Measurements from ENCODE around the gene SFTPA2. TPM values are rescaled to one million over a fixed set of nuclear protein-coding genes. Genes with fewer than 3 reads are reported as not detected.

SFTPA2 gene
- total RNA-seq = 0.28 TPM in 1 of 2 replicates, not detected in the other
- polyA plus RNA-seq = not detected in 2 replicates

GRCh38 chr10:79560160-79560709 is at the start of gene SFTPA2:
SFTPA2 (minus strand) TSS chr10:79560407; CDS start chr10:79559483, 924 bp downstream.
- Histone ChIP-seq H3K27ac (no peak within 1 kb of the TSS), H3K4me1 (ENCODE audit: insufficient read depth) (no peaks in the 10 kb centered on the region), H2AFZ (no peak within 1 kb of the TSS), H3K27me3 (no peaks in the 10 kb centered on the region), H3K9me3 (ENCODE audit: low read depth) (no peaks in the 10 kb centered on the region), H3K4me2 (no peak within 1 kb of the TSS), H3K9me2 (replicated peaks; ENCODE audit: insufficient read depth) (no peaks in the 10 kb centered on the region), H3K79me2 (no peaks in the 10 kb centered on the region), H3K36me3 (replicated peaks; ENCODE audit: insufficient read depth, low read depth) (no peaks in the 10 kb centered on the region), H3K4me3 (no peak within 1 kb of the TSS), H4K20me1 (ENCODE audit: insufficient read depth, poor library complexity, severe bottlenecking) (no peaks in the 10 kb centered on the region)
- WGBS (ENCODE audit: low lambda C conversion rate, missing lambda C conversion rate) = 82% methylated on average over 1 of the region's 1 CpG
- TF ChIP-seq, protein P1, sequence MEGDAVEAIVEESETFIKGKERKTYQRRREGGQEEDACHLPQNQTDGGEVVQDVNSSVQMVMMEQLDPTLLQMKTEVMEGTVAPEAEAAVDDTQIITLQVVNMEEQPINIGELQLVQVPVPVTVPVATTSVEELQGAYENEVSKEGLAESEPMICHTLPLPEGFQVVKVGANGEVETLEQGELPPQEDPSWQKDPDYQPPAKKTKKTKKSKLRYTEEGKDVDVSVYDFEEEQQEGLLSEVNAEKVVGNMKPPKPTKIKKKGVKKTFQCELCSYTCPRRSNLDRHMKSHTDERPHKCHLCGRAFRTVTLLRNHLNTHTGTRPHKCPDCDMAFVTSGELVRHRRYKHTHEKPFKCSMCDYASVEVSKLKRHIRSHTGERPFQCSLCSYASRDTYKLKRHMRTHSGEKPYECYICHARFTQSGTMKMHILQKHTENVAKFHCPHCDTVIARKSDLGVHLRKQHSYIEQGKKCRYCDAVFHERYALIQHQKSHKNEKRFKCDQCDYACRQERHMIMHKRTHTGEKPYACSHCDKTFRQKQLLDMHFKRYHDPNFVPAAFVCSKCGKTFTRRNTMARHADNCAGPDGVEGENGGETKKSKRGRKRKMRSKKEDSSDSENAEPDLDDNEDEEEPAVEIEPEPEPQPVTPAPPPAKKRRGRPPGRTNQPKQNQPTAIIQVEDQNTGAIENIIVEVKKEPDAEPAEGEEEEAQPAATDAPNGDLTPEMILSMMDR (IDR thresholded peaks at IDR 0.05; ENCODE audit: poor library complexity) = no peak
- no peak for TF ChIP-seq EZH2phosphoT487 (IDR thresholded peaks at IDR 0.05; ENCODE audit: low read depth, severe bottlenecking, unreplicated experiment)
- no peak for TF ChIP-seq EZH2 (IDR thresholded peaks at IDR 0.05; ENCODE audit: borderline replicate concordance)
- DNase-seq (ENCODE audit: low spot score) = no peak

DNA sequence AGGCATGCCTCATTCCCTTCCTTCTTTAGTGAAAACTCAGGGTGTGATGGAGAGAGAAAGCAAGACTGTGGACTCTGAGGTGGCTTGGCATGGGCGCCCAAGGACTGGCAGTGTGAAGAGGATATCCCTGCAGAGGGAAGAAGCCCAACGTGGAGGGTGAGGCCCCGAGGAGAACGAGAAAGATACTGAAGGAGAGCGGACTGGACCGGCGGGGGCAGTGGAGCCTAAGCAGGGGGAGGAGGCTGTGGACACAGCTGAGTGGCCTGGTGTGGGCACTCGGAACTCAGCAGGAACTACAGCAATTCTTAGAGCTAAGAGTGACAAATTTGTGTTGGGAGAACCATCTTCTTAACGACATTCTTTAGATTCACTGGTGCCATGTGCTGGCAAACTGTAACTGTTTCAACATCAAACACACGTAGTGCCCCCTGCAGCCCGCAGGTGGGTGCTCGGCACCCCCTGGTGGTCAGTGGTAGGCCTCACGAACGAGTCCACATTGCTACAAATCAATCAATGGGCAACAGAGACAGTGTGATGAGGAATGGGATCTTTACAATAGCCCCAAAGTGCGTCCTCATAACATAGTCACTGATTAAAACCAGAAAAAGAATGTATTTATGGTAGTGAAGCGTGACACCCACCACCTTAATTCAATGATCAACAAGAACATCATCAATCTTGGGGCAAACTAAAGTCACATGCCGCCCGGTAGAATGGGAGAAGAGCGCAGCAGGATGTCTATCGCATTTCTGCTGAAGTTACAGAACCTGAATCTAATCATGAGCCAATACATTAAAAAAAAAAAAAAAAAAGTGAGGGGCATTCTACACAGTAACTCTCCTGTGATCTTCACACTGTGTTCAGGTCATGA is 48.5 kb upstream of the SFTPA2 start:
- whole genome bisulfite sequencing (ENCODE audit: low lambda C conversion rate, missing lambda C conversion rate) = 62% methylated on average over 19 of the region's 20 CpGs
- DNase-seq (ENCODE audit: low spot score) = peak; percentile 26
- H2AFZ ChIP-seq = no peak overlapping the region

GRCh38 chr10:79605308-79605707 is 45.1 kb upstream of the SFTPA2 start:
- Histone ChIP-seq H3K27ac (no peak overlapping the region), H3K4me3 (no peak overlapping the region), H3K27me3 (peaks cover 3% of the 10 kb centered on the region), H3K9me2 (replicated peaks; ENCODE audit: insufficient read depth) (no peaks in the 10 kb centered on the region), H3K4me2 (no peak overlapping the region), H3K4me1 (ENCODE audit: insufficient read depth) (no peaks in the 10 kb centered on the region), H3K36me3 (replicated peaks; ENCODE audit: insufficient read depth, low read depth) (no peaks in the 10 kb centered on the region), H2AFZ (no peak overlapping the region), H4K20me1 (ENCODE audit: insufficient read depth, poor library complexity, severe bottlenecking) (no peaks in the 10 kb centered on the region), H3K9me3 (ENCODE audit: low read depth) (no peaks in the 10 kb centered on the region), H3K79me2 (no peaks in the 10 kb centered on the region)
- TF ChIP-seq EZH2 (IDR thresholded peaks at IDR 0.05; ENCODE audit: borderline replicate concordance) = no peak
- DNase-seq (ENCODE audit: low spot score) = no peak

More for the DNA sequence above, 48.5 kb upstream of the SFTPA2 start:
- H3K36me3 ChIP-seq (replicated peaks; ENCODE audit: insufficient read depth, low read depth) = no peaks in the 10 kb centered on the region
- no peaks in the 10 kb centered on the region for H4K20me1 ChIP-seq (ENCODE audit: insufficient read depth, poor library complexity, severe bottlenecking)
- H3K4me2 ChIP-seq = no peak overlapping the region
- H3K9me2 ChIP-seq (replicated peaks; ENCODE audit: insufficient read depth) = no peaks in the 10 kb centered on the region
- no peaks in the 10 kb centered on the region for H3K4me1 ChIP-seq (ENCODE audit: insufficient read depth)
- H3K79me2 ChIP-seq = no peaks in the 10 kb centered on the region
- H3K4me3 ChIP-seq = no peak overlapping the region
- TF ChIP-seq EZH2phosphoT487 (IDR thresholded peaks at IDR 0.05; ENCODE audit: low read depth, severe bottlenecking, unreplicated experiment) = no peak
- TF ChIP-seq, protein P1 (IDR thresholded peaks at IDR 0.05; ENCODE audit: poor library complexity) = peak; percentile 33
- H3K9me3 ChIP-seq (ENCODE audit: low read depth) = no peaks in the 10 kb centered on the region
- no peaks in the 10 kb centered on the region for H3K27me3 ChIP-seq
- H3K27ac ChIP-seq = no peak overlapping the region

DNA sequence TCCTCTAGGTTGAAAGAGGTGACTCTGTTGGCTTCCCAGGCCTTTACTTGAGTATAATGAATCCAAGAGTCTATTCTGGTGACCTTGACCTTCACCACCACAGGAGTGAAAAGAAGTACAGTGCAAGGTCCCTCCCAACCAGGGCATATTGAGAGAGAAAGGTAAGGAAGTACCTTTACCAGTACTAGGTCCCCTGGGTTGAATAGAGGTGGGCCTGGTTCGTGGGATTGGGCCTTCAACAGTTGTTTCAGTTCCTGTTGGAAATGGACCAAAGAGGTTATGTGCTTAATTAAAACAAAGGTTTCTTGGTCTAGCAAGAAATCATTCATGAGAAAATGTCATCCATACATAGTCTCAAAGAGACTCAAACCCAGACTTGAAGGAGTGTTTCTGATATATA is 44.1 kb upstream of the SFTPA2 start:
- Histone ChIP-seq H4K20me1 (ENCODE audit: insufficient read depth, poor library complexity, severe bottlenecking) (no peaks in the 10 kb centered on the region), H3K36me3 (replicated peaks; ENCODE audit: insufficient read depth, low read depth) (no peaks in the 10 kb centered on the region), H3K4me1 (ENCODE audit: insufficient read depth) (no peaks in the 10 kb centered on the region), H3K27ac (no peak overlapping the region), H3K4me3 (no peak overlapping the region), H3K79me2 (no peaks in the 10 kb centered on the region), H3K9me2 (replicated peaks; ENCODE audit: insufficient read depth) (no peaks in the 10 kb centered on the region), H3K4me2 (no peak overlapping the region), H3K27me3 (peaks cover 3% of the 10 kb centered on the region), H2AFZ (no peak overlapping the region), H3K9me3 (ENCODE audit: low read depth) (no peaks in the 10 kb centered on the region)
- 79% methylated on average over 1 of the region's 1 CpG for WGBS (ENCODE audit: low lambda C conversion rate, missing lambda C conversion rate)
- no peak for DNase-seq (ENCODE audit: low spot score)
- TF ChIP-seq, protein P1 (IDR thresholded peaks at IDR 0.05; ENCODE audit: poor library complexity) = no peak
- TF ChIP-seq EZH2phosphoT487 (IDR thresholded peaks at IDR 0.05; ENCODE audit: low read depth, severe bottlenecking, unreplicated experiment) (no peak), EZH2 (IDR thresholded peaks at IDR 0.05; ENCODE audit: borderline replicate concordance) (no peak)

Data from hepatocyte (in vitro differentiated cells).